ENCODE data around the gene ZC3H10. TPM values are rescaled to one million over a fixed set of nuclear protein-coding genes. Genes with fewer than 3 reads are reported as not detected.

Gene ZC3H10
- total and polyA plus RNA-seq, 2 of the 13 experiments (the other 11 are each of a cell fraction or from before 2014, with no cell fraction given), result 0.70 to 2.3 TPM

DNA sequence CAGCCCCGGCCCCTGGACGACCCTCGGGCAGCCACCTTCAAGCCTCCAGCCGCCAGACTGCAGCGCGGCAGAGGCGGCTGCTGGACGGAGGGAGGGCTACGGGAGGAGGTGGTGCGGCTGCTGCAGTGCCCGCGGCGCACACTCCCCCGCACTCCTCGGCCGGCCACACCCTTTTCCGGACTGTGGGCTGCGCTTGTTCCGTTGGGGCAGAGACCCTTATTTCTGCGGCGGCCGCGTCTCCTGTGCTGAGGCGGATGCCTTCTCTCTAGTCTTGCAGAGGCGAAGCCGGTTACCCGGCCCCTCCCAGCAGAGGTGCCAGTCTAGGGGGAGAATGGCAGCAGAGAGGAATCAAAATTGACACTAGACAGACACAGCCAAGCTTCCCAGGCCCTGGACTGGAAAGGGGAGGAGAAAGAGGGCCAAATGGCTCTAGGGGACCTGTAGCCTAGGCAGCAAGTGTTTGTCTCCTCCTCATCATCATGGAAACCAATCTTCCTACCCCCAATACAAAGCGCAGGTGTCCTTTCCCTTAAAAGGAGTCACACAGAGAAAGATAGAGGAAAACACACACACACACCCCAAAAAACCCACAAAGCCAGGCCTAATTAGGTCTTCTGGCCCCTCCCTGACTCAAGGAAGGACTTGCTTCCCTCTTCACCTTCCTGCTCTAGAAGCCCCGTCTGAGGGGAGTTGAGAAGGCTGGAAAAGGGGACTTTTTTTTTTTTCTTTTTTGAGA is 11.3 kb downstream of the ZC3H10 start (continued):
- TF ChIP-seq FOXJ3 (CRISPR knock-in tag; IDR thresholded peaks at IDR 0.05; ENCODE audit: borderline replicate concordance) (no peak), KDM6A (CRISPR knock-in tag; IDR thresholded peaks at IDR 0.05; ENCODE audit: low read depth) (no peak), SP2 (CRISPR knock-in tag; IDR thresholded peaks at IDR 0.05) (no peak), SETDB1 (CRISPR knock-in tag; IDR thresholded peaks at IDR 0.05; ENCODE audit: borderline replicate concordance) (no peak), FOXK1 (CRISPR knock-in tag; IDR thresholded peaks at IDR 0.05; ENCODE audit: borderline replicate concordance, low read depth) (no peak), ZNF10 (CRISPR knock-in tag; IDR thresholded peaks at IDR 0.05; ENCODE audit: borderline replicate concordance, low read depth) (no peak), TAF15 (IDR thresholded peaks at IDR 0.05; ENCODE audit: low read depth, low read length, poor library complexity, severe bottlenecking) (no peak), TEAD2 (CRISPR knock-in tag; IDR thresholded peaks at IDR 0.05) (no peak), ZNF713 (CRISPR knock-in tag; IDR thresholded peaks at IDR 0.05) (no peak), JUN (CRISPR knock-in tag; IDR thresholded peaks at IDR 0.05) (no peak), KLF16 (CRISPR knock-in tag; IDR thresholded peaks at IDR 0.05) (peak in 1 of 2 experiments; percentile 49; a peak in 1 of 4 replicates), SIX4 (CRISPR knock-in tag; IDR thresholded peaks at IDR 0.05) (no peak), POLR2A (IDR thresholded peaks at IDR 0.05; ENCODE audit: insufficient read depth in 1 of 2, low read depth in 2 of 2, low read length in 2 of 2) (no peak), RELA (CRISPR knock-in tag; IDR thresholded peaks at IDR 0.05) (no peak), BHLHE40 (IDR thresholded peaks at IDR 0.05; ENCODE audit: low read length) (no peak), HCFC1 (IDR thresholded peaks at IDR 0.05; ENCODE audit: low read depth, low read length) (no peak), ZMYM3 (CRISPR knock-in tag; IDR thresholded peaks at IDR 0.05) (0 out of 2 replicates have a peak, but pooled peaks have one; percentile 51), MATR3 (CRISPR knock-in tag; IDR thresholded peaks at IDR 0.05) (no peak)
- TF ChIP-seq, protein P1, sequence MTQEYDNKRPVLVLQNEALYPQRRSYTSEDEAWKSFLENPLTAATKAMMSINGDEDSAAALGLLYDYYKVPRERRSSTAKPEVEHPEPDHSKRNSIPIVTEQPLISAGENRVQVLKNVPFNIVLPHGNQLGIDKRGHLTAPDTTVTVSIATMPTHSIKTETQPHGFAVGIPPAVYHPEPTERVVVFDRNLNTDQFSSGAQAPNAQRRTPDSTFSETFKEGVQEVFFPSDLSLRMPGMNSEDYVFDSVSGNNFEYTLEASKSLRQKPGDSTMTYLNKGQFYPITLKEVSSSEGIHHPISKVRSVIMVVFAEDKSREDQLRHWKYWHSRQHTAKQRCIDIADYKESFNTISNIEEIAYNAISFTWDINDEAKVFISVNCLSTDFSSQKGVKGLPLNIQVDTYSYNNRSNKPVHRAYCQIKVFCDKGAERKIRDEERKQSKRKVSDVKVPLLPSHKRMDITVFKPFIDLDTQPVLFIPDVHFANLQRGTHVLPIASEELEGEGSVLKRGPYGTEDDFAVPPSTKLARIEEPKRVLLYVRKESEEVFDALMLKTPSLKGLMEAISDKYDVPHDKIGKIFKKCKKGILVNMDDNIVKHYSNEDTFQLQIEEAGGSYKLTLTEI (CRISPR knock-in tag; conservative IDR thresholded peaks at IDR 0.05), result no peak
- TF ChIP-seq, protein P2, sequence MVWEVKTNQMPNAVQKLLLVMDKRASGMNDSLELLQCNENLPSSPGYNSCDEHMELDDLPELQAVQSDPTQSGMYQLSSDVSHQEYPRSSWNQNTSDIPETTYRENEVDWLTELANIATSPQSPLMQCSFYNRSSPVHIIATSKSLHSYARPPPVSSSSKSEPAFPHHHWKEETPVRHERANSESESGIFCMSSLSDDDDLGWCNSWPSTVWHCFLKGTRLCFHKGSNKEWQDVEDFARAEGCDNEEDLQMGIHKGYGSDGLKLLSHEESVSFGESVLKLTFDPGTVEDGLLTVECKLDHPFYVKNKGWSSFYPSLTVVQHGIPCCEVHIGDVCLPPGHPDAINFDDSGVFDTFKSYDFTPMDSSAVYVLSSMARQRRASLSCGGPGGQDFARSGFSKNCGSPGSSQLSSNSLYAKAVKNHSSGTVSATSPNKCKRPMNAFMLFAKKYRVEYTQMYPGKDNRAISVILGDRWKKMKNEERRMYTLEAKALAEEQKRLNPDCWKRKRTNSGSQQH (CRISPR knock-in tag; IDR thresholded peaks at IDR 0.05; ENCODE audit: low read depth), result peak; percentile 31; the same call in 1 of the 2 replicates
- TF ChIP-seq, protein P3, sequence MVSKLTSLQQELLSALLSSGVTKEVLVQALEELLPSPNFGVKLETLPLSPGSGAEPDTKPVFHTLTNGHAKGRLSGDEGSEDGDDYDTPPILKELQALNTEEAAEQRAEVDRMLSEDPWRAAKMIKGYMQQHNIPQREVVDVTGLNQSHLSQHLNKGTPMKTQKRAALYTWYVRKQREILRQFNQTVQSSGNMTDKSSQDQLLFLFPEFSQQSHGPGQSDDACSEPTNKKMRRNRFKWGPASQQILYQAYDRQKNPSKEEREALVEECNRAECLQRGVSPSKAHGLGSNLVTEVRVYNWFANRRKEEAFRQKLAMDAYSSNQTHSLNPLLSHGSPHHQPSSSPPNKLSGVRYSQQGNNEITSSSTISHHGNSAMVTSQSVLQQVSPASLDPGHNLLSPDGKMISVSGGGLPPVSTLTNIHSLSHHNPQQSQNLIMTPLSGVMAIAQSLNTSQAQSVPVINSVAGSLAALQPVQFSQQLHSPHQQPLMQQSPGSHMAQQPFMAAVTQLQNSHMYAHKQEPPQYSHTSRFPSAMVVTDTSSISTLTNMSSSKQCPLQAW (CRISPR knock-in tag; IDR thresholded peaks at IDR 0.05), result peak; percentile 33; the same call in 1 of the 2 replicates
- TF ChIP-seq, protein P4, sequence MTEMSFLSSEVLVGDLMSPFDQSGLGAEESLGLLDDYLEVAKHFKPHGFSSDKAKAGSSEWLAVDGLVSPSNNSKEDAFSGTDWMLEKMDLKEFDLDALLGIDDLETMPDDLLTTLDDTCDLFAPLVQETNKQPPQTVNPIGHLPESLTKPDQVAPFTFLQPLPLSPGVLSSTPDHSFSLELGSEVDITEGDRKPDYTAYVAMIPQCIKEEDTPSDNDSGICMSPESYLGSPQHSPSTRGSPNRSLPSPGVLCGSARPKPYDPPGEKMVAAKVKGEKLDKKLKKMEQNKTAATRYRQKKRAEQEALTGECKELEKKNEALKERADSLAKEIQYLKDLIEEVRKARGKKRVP (CRISPR knock-in tag; IDR thresholded peaks at IDR 0.05), result no peak
- TF ChIP-seq, protein P5, sequence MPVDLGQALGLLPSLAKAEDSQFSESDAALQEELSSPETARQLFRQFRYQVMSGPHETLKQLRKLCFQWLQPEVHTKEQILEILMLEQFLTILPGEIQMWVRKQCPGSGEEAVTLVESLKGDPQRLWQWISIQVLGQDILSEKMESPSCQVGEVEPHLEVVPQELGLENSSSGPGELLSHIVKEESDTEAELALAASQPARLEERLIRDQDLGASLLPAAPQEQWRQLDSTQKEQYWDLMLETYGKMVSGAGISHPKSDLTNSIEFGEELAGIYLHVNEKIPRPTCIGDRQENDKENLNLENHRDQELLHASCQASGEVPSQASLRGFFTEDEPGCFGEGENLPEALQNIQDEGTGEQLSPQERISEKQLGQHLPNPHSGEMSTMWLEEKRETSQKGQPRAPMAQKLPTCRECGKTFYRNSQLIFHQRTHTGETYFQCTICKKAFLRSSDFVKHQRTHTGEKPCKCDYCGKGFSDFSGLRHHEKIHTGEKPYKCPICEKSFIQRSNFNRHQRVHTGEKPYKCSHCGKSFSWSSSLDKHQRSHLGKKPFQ (CRISPR knock-in tag; IDR thresholded peaks at IDR 0.05; ENCODE audit: insufficient replicate concordance), result no peak

All from HepG2 (cell line).